ENCODE results near the gene C1QTNF1. TPM values are rescaled to one million over a fixed set of nuclear protein-coding genes. Genes with fewer than 3 reads are reported as not detected.

The C1QTNF1 gene
- total and polyA plus RNA-seq, 9 of the 15 experiments (the other 6 are each of a cell fraction or from before 2014, with no cell fraction given) = 0.09 TPM; not detected in 8

- TF ChIP-seq, protein P1, sequence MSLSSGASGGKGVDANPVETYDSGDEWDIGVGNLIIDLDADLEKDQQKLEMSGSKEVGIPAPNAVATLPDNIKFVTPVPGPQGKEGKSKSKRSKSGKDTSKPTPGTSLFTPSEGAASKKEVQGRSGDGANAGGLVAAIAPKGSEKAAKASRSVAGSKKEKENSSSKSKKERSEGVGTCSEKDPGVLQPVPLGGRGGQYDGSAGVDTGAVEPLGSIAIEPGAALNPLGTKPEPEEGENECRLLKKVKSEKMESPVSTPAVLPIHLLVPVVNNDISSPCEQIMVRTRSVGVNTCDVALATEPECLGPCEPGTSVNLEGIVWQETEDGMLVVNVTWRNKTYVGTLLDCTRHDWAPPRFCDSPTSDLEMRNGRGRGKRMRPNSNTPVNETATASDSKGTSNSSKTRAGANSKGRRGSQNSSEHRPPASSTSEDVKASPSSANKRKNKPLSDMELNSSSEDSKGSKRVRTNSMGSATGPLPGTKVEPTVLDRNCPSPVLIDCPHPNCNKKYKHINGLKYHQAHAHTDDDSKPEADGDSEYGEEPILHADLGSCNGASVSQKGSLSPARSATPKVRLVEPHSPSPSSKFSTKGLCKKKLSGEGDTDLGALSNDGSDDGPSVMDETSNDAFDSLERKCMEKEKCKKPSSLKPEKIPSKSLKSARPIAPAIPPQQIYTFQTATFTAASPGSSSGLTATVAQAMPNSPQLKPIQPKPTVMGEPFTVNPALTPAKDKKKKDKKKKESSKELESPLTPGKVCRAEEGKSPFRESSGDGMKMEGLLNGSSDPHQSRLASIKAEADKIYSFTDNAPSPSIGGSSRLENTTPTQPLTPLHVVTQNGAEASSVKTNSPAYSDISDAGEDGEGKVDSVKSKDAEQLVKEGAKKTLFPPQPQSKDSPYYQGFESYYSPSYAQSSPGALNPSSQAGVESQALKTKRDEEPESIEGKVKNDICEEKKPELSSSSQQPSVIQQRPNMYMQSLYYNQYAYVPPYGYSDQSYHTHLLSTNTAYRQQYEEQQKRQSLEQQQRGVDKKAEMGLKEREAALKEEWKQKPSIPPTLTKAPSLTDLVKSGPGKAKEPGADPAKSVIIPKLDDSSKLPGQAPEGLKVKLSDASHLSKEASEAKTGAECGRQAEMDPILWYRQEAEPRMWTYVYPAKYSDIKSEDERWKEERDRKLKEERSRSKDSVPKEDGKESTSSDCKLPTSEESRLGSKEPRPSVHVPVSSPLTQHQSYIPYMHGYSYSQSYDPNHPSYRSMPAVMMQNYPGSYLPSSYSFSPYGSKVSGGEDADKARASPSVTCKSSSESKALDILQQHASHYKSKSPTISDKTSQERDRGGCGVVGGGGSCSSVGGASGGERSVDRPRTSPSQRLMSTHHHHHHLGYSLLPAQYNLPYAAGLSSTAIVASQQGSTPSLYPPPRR (CRISPR knock-in tag; IDR thresholded peaks at IDR 0.05; ENCODE audit: borderline replicate concordance) = no peak
- TF ChIP-seq ZNF586 (CRISPR knock-in tag; conservative IDR thresholded peaks at IDR 0.05) (no peak), SMC3 (conservative IDR thresholded peaks at IDR 0.05; ENCODE audit: insufficient read depth, low read depth, low read length) (no peak), ZBTB49 (CRISPR knock-in tag; IDR thresholded peaks at IDR 0.05; ENCODE audit: borderline replicate concordance) (no peak), SIRT6 (IDR thresholded peaks at IDR 0.05; ENCODE audit: low read depth, low read length) (no peak), MEIS2 (IDR thresholded peaks at IDR 0.05; ENCODE audit: partially characterized antibody) (peak; percentile 14), CREM (IDR thresholded peaks at IDR 0.05; ENCODE audit: low read depth) (no peak), CBX3 (IDR thresholded peaks at IDR 0.05; ENCODE audit: borderline replicate concordance in 1 of 2, low read length in 2 of 2) (no peak), SFPQ (IDR thresholded peaks at IDR 0.05; ENCODE audit: low read depth, low read length) (no peak), KDM4B (IDR thresholded peaks at IDR 0.05; ENCODE audit: borderline replicate concordance in 2 of 2, low read depth in 1 of 2) (no peak), STAT5A (IDR thresholded peaks at IDR 0.05; ENCODE audit: borderline replicate concordance, low read length) (0 out of 2 replicates have a peak, but pooled peaks have one; percentile 37)
Measured at GRCh38 chr17:79011451-79012147, 12.4 kb upstream of the C1QTNF1 start (continued).

Data from K562 (cell line).